K562 (cell line): Measurements from ENCODE around the gene G2E3. TPM values are rescaled to one million over a fixed set of nuclear protein-coding genes. Genes with fewer than 3 reads are reported as not detected.
A peak's percentile ranks its signal among the peaks of the same experiment; 100 is the strongest.

ENCODE experiments used
- ATAC-seq: fragments of 200-7000 bp; cut with Tn5 transposase; 3 replicates; pipeline ENCODE4 v1.9.1; 2020; ENCODE audit warnings: moderate library complexity
- BruUV-seq: library from RNA; stranded (reverse); fragments of 400-500 nt; replicated peaks from 2 replicates; lab custom pipeline; 2021; lab: Mats Ljungman, UMichigan
- CTCF ChIA-PET: fragments of 300-600 bp; formaldehyde crosslinking; extraction: SDS; loops from one replicate; lab custom pipeline; 2021; ENCODE audit warnings: low intra/inter-chr PET ratio; lab: Yijun Ruan, JAX
- POLR2A ChIA-PET: fragments of 300-600, 350-650 bp; sonication (Branson Sonifier 250); formaldehyde crosslinking; extraction: SDS; loops from one replicate; lab custom pipeline; 2021; ENCODE audit warnings: antibody characterized with exemption, inconsistent platforms; lab: Yijun Ruan, JAX
- DNase-seq, 4 experiments: peaks; one replicate each; pipeline versions ENCODE4 v3.0.0 to v3.0.0-alpha.2; 2011 to 2018; ENCODE audit warnings: low spot score in 3 of 4, mixed read lengths in 3 of 4; ENCODE audit errors: extremely low read depth in 1 of 4
- FAIRE-seq: peaks from 2 replicates; lab custom pipeline; 2011; peaks lifted over from hg19 to GRCh38; lab: Jason Lieb, UNC
- H2AFZ ChIP-seq: 2 replicates; pipeline ENCODE4 v1.6.0; 2011; ENCODE audit warnings: low read depth, low read length, control low read depth, inconsistent platforms
- H3K27ac ChIP-seq: fragments of 200-600 bp; 3 replicates; pipeline ENCODE4 v1.8.0; 2011; ENCODE audit warnings: low read depth, mild to moderate bottlenecking, control low read depth, inconsistent platforms, low read length, moderate library complexity, mixed read lengths; ENCODE audit errors: extremely low read depth
- H3K27me3 ChIP-seq, 2 experiments: fragments of 300-600 bp in 1 of 2; 2 replicates in 1 of 2; 3 replicates in 1 of 2; pipeline versions ENCODE4 v1.6.0 to v1.8.0; 2011; ENCODE audit warnings: inconsistent platforms in 2 of 2, low read length in 2 of 2, mild to moderate bottlenecking in 1 of 2, mixed read lengths in 1 of 2, moderate library complexity in 1 of 2; ENCODE audit not compliant: control insufficient read depth in 2 of 2, insufficient read depth in 2 of 2
- H3K36me3 ChIP-seq: fragments of 300-600 bp; 3 replicates; pipeline ENCODE4 v1.8.0; 2011; ENCODE audit warnings: mild to moderate bottlenecking, low read length, inconsistent platforms; ENCODE audit not compliant: control insufficient read depth, insufficient read depth
- H3K4me1 ChIP-seq, 2 experiments: fragments of 200-600 bp in 1 of 2; replicated peaks in 1 of 2; 2 replicates in 1 of 2; 3 replicates in 1 of 2; pipeline versions ENCODE4 v1.5.1 to v1.8.0; 2011; ENCODE audit warnings: inconsistent platforms in 2 of 2, low read length in 2 of 2, mild to moderate bottlenecking in 1 of 2, mixed read lengths in 1 of 2, moderate library complexity in 1 of 2; ENCODE audit not compliant: control insufficient read depth in 2 of 2, insufficient read depth in 2 of 2
- H3K4me2 ChIP-seq: 2 replicates; pipeline ENCODE4 v1.6.1; 2011; ENCODE audit warnings: low read length, control low read depth, inconsistent platforms, mixed read lengths; ENCODE audit not compliant: insufficient read depth
- H3K4me3 ChIP-seq: fragments of 200-600 bp; sonication (generic), shearing (Covaris generic); 2 replicates; pipeline ENCODE4 v1.5.1; 2016; ENCODE audit warnings: control low read depth, inconsistent platforms
- H3K79me2 ChIP-seq: fragments of 200-600 bp; 3 replicates; pipeline ENCODE4 v1.8.0; 2011; ENCODE audit warnings: low read length, inconsistent platforms; ENCODE audit not compliant: control insufficient read depth, insufficient read depth
- H3K9ac ChIP-seq, 2 experiments: 2 replicates each; pipeline versions ENCODE4 v1.6.0 to v1.6.1; 2011; ENCODE audit warnings: low read depth in 2 of 2, low read length in 2 of 2, control low read depth in 1 of 2, inconsistent platforms in 1 of 2, mild to moderate bottlenecking in 1 of 2, mixed read lengths in 1 of 2; ENCODE audit not compliant: insufficient read depth in 1 of 2
- H3K9me1 ChIP-seq: one replicate; pipeline ENCODE4 v1.6.0; 2011; ENCODE audit warnings: inconsistent platforms, mild to moderate bottlenecking, low read length, moderate library complexity; ENCODE audit not compliant: control insufficient read depth, insufficient read depth
- H3K9me3 ChIP-seq: replicated peaks from 2 replicates; pipeline ENCODE4 v1.5.1; 2011; ENCODE audit warnings: low read depth, low read length, inconsistent platforms; ENCODE audit not compliant: control insufficient read depth, insufficient read depth
- H4K20me1 ChIP-seq: replicated peaks from 2 replicates; pipeline ENCODE4 v1.6.1; 2011; ENCODE audit warnings: low read length, inconsistent platforms, mixed read lengths; ENCODE audit not compliant: control insufficient read depth, insufficient read depth
- MEIS2 ChIP-seq: fragments of 450-650 bp; IDR thresholded peaks from 2 replicates; pipeline ENCODE4 v1.6.1; 2014; ENCODE audit warnings: mild to moderate bottlenecking; ENCODE audit not compliant: partially characterized antibody
- PBX2 ChIP-seq, 2 experiments: IDR thresholded peaks in 1 of 2; conservative IDR thresholded peaks in 1 of 2; 2 replicates each; pipeline ENCODE4 v1.6.1; 2016; ENCODE audit warnings: low read depth in 2 of 2, mild to moderate bottlenecking in 1 of 2, missing compliant biosample characterization in 1 of 2, missing genetic modification characterization in 1 of 2, moderate library complexity in 1 of 2
- SRSF3 ChIP-seq: fragments of 200-400 bp; formaldehyde crosslinking; IDR thresholded peaks from 2 replicates; pipeline ENCODE4 v1.6.1; 2016; ENCODE audit warnings: mild to moderate bottlenecking, low read length, moderate library complexity; ENCODE audit not compliant: insufficient read depth
- STAT5A ChIP-seq: IDR thresholded peaks from 2 replicates; pipeline ENCODE4 v1.6.1; 2012; ENCODE audit warnings: low read length, inconsistent platforms, borderline replicate concordance
- U2AF2 ChIP-seq: fragments of 200-400 bp; formaldehyde crosslinking; optimal IDR thresholded peaks from 2 replicates; pipeline ENCODE3; 2017; ENCODE audit warnings: low read depth, mild to moderate bottlenecking, low read length
- in situ Hi-C: fragments of 300-500 bp; cut with MboI; formaldehyde crosslinking; loops from 4 replicates; pipeline ENCODE4 v1.15.0; 2018; ENCODE audit warnings: inconsistent platforms, mixed read lengths
- intact Hi-C: fragments of 100-400 bp; cut with micrococcal nuclease; formaldehyde crosslinking; loops from 2 replicates; pipeline ENCODE4 v1.14.2; 2022
- polyA plus RNA-seq, 8 experiments: library from polyadenylated mRNA; depleted of rRNA in 4 of 8; stranded (reverse) in 5 of 8; unstranded in 3 of 8; fragments of >200 nt; fragmentation: Nextera tagmentation in 2 of 8; fragmentation: Illumina TruSeq in 1 of 8; extraction: Ambion mirVana in 2 of 8; extraction: Trizol in 1 of 8; gene quantifications; 2 replicates each; pipeline versions ENCODE4 v1.2.1 to v1.2.3, GENCODE V29; 2011 to 2014; ENCODE audit warnings: inconsistent platforms in 1 of 8, missing spikeins in 1 of 8
- total RNA-seq, 7 experiments: library from RNA; depleted of rRNA in 6 of 7; stranded (reverse); fragments of >200 nt in 6 of 7; fragmentation: Illumina TruSeq in 2 of 7; extraction: Trizol in 2 of 7; gene quantifications; 2 replicates each; pipeline versions ENCODE4 v1.2.1 to v1.2.3, GENCODE V29; 2011 to 2021; ENCODE audit warnings: low replicate concordance in 1 of 7

G2E3 gene
- total and polyA plus RNA-seq, 9 of the 15 experiments (the other 6 are each of a cell fraction or from before 2014, with no cell fraction given): 9.8 to 53.5 (median 24.7) TPM

GRCh38 chr14:30597504-30597903, 38.5 kb downstream of the G2E3 start:
- no peaks in the 10 kb centered on the region for H4K20me1 ChIP-seq
- ATAC-seq: no peak
- H3K9me1 ChIP-seq: no peaks in the 10 kb centered on the region
- H3K36me3 ChIP-seq: peaks cover 64% of the 10 kb centered on the region
- H3K4me3 ChIP-seq: no peak overlapping the region
- H3K9ac ChIP-seq: no peak overlapping the region
- TF ChIP-seq MEIS2 (peak; percentile 65), SRSF3 (no peak), PBX2 (CRISPR knock-in tag; IDR thresholded peaks at IDR 0.05; ENCODE audit: low read depth) (no peak), PBX2 (tag; conservative IDR thresholded peaks at IDR 0.05; ENCODE audit: low read depth) (peak; percentile 71), U2AF2 (no peak), STAT5A (peak; percentile 31; the same call in 1 of the 2 replicates)
- TF ChIP-seq, all 486 proteins: peak for 3
- ChIA-PET CTCF (interaction anchor here (0.6 kb wide), 1 partner anchor 58 kb away, joined by 3 read pairs; no protein-coding TSS in a partner anchor), POLR2A (no interaction called here)
- FAIRE-seq (no peak), DNase-seq (peak in 1 of 4 experiments; percentile 10)
- Histone ChIP-seq H2AFZ (no peak overlapping the region), H3K79me2 (no peaks in the 10 kb centered on the region), H3K4me1 (no peaks in the 10 kb centered on the region), H3K4me2 (no peak overlapping the region), H3K27me3 (no peaks in the 10 kb centered on the region), H3K9me3 (no peaks in the 10 kb centered on the region), H3K27ac (no peak overlapping the region)
- in situ Hi-C loops: no loop called here
- BruUV-seq: no TSS peak
- intact Hi-C loops: no loop called here
